Endometrial microvascular endothelial cells (primary cell): Measurements from ENCODE around the gene KDF1. TPM values are rescaled to one million over a fixed set of nuclear protein-coding genes. Genes with fewer than 3 reads are reported as not detected.
"Not testable (repeated sequence)": the region's sequence is repeated elsewhere in the genome, so short reads cannot be mapped to it uniquely, and the experiment has no call there.

Experiments used
- in situ Hi-C: cut with HindIII; loops from 2 replicates; pipeline ENCODE4 v1.10.0; 2017; ENCODE audit warnings: low sequenced_read_pairs, low pct_unique_long_range_greater_than_20kb; ENCODE audit errors: inconsistent ontology term
- total RNA-seq: library from RNA; depleted of rRNA; stranded (reverse); fragments of >200 nt; gene quantifications from one replicate; pipeline ENCODE4 v1.2.3, GENCODE V29; 2015; ENCODE audit errors: inconsistent ontology term

The KDF1 gene
- total RNA-seq, 1 donor from 2014 or later: not detected

- in situ Hi-C loops: no loop called here
These were observed 1.6 kb upstream of the KDF1 start for GRCh38 chr1:26961826-26962225.

- in situ Hi-C loops: no loop called here
These were observed 328 bp upstream of the KDF1 start for GRCh38 chr1:26960625-26960966.

DNA sequence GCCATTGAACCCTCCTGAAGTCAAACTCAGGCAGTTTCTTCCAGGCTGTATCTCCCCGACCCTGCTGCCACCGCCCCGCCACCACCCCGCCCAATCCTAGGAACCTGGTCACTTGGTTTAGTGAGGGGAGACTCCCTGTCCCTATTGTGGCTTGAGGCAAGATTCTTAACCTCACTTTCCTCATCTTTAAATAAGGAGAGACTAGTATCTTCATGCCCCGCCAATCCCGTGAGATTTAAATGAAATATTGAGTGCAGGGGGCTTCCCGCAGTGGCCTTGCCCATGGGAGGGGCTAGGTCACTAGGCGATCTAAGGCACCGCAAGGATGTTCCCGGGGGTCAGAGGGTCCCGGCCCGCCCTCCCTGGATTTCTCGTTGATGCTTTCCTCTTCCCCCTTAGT lies 998 bp downstream of the KDF1 start:
- in situ Hi-C loops: no loop called here

DNA sequence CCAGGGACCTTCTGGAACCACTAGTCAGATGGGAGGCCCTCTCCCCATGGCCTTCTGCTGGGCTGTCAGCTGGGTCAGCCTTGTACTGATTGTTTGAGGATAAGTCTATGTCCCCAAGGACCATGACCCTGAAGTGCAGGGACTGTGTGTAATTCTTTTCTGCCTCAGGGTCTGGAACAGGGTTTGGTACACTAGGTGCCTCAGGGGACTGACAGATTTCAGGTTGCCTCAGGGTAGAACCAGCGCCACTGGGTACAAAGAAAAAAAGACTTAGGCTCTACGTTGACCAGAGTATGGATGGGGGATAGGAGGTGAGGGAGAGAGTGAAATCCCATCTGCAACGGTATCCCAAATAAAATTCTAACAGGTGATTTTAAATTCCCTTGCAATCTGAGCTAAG lies 3.0 kb downstream of the KDF1 start:
- in situ Hi-C loops: no loop called here

DNA sequence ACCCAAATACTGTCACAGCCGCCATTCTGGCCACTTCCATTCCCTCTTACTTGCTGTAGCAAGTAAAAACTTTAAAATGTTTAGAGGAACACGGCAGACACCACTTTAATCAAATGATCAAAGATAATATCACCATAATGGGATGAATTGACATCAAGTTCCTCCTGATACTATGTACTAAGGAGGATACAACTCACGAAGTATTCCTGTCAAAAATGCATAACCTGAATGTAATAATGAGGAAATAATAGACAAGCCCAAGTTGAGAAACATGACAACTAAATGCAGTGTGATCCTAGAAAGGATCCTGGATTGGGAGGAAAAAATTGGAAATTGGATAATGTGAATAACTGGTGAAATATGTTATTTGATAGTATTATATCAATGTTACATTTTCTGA lies 3.9 kb downstream of the KDF1 start:
- in situ Hi-C loops: no loop called here

GRCh38 chr1:26953374-26953773 lies 6.9 kb downstream of the KDF1 start:
- in situ Hi-C loops: no loop called here

DNA sequence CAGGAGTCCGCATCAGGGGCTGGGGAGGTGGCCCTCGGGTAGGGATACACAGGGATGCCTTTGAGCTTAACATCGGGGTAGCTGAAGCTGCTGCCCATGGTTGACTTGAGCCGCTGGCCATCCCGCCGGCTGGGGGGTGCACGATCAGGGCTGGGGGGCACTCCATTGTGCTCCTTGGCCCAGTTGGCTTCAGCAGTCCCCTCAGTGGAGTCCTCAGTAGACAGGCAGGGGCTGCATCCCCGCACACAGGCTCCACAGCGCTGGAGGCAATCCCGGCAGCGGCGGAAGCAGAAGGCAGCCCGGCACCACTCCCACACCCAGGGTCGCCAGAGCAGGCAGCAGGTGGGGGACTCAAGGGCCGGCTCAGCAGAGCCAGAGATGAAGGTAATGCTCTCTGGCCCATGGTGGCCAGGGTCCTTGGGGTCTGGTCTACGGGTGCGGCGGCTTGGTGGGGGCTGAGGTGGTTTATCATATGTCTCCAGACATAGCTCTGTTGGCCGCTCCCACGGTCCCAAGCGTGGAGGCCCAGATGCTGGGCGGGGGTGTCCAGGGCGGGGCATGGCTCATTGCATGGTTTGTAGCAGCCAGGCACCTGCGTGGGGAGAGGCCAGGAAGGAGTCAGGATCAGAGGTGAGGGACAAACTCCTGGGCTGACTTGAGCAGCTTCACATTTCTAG lies 8.3 kb downstream of the KDF1 start:
- in situ Hi-C loops: no loop called here

DNA sequence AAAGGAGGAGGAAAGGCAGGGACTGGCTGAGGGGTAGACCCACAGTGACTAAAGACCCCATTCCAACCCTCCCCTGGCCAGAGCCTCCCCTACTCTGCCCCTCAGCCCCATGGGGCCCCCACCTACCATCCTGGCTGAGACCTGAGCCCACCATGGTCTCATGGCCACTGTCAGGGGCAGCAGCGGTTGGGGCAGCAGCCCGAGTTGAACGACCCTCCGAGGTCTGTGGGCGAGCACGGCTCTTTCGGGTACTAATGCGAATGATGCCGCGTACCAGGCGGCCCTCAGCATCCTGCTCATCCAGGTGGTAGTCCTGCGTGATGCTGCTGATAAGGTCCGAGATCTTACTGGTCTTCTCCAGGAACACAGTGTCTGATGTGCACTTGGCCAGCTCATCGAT lies 9.1 kb downstream of the KDF1 start:
- in situ Hi-C loops: no loop called here

DNA sequence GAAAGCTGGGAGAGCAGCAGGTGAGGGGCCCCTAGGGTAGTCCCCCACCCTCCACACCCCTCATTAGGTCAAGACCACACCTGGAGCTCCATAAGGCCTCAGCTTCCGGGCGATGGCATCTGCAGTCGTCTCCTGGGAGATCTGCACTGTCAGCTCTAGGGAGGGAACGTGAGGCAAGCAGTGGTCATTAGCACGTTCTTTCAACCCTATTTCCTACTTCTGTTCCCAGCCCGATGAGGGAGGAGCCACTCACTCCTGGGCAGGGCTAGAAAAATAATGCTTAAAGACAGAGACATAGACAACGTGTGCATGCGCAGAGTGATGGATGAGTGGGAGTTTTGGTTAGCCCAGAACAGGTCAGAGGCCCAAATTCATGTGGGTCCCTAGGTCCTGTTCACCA lies 9.7 kb downstream of the KDF1 start:
- in situ Hi-C loops: no loop called here

GRCh38 chr1:26949926-26950319 lies 10.3 kb downstream of the KDF1 start:
- in situ Hi-C loops: no loop called here

- in situ Hi-C loops: no loop called here
These were observed 10.9 kb downstream of the KDF1 start for GRCh38 chr1:26949266-26949925.

DNA sequence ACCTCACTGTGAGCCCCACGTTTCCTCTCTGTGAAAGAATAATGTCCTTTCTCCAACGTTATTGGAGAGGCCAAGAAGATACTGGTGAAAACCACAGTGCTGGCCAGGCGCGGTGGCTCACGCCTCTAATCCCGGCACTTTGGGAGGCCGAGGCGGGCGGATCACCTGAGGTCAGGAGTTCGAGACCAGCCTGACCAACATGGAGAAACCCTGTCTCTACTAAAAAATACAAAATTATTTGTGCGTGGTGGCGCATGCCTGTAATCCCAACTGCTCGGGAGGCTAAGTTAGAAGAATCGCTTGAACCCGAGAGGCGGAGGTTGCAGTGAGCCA lies 11.6 kb downstream of the KDF1 start:
- in situ Hi-C loops: not testable (repeated sequence)

- in situ Hi-C loops: no loop called here
These were observed 14.0 kb downstream of the KDF1 start for GRCh38 chr1:26946270-26946669.

DNA sequence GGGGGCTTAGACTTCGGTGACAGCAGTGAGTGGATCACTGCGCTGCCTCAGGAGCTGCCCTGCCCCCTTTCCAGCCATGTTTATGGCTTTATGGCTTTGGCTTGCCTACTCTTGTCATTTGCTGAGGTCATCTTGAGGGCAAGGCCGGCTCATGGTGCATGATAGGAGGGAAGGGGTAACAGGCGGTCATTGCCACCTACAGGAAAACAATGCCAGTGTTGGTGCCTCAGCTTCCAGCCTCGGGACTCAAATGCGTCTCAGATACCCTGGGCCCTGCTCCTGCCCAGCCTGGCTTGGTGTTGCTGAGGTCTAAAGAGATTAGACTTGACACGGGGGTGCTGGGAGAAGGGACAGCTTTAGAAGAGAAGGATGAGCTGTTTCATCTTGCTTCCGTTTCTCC lies 14.5 kb downstream of the KDF1 start:
- in situ Hi-C loops: no loop called here

GRCh38 chr1:26945138-26945537 lies 15.1 kb downstream of the KDF1 start:
- in situ Hi-C loops: no loop called here

GRCh38 chr1:26942656-26943055 lies 17.6 kb downstream of the KDF1 start:
- in situ Hi-C loops: no loop called here

DNA sequence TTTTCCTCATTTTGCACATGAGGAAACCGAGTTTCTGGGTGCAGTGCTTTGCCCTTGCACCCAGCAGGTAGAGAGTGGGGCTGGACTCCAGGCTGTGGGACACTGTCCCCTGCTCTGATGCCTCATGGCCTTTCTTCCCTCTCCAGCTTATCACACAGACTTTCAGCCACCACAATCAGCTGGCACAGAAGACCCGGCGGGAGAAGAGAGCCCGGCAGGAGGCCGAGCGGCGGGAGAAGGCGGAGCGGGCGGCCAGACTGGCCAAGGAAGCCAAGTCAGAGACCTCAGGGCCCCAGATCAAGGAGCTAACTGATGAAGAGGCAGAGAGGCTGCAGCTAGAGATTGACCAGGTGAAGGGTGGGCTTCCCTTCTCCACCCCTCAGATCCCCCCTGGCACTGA lies 19.0 kb downstream of the KDF1 start:
- in situ Hi-C loops: no loop called here

GRCh38 chr1:26938659-26939025 lies 21.6 kb downstream of the KDF1 start:
- in situ Hi-C loops: no loop called here

DNA sequence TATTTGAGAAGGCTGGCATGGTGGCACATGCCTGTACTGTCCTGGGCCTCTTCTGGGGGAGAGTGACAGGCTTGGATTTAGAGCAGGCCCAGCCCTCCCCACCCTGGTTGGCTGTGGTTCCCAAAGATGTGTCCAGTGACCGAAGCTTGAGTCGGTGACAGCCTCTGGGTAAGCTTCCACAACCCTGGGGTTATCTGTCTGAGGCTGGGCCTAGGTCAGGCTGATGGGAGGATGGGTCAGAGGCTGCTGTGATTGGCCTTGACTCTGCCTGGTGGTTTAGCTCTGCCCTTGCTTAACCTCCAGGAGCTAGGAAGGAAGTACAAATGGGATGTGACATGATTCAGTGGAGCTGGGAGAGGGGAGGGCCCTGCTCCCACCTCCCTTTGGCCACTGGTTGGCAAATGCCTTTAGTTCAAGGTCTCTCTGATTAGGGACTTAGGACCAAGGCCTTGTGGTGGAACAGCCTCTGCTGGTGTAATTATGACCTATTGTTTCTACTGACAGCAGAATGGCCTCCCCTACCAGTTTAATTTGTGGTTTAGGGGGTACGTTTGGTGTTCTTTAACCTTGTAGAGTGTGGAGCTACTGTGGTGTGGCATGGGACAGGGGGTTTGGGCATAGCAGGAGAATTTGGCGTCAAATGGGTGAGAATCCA lies 22.1 kb downstream of the KDF1 start:
- in situ Hi-C loops: no loop called here

DNA sequence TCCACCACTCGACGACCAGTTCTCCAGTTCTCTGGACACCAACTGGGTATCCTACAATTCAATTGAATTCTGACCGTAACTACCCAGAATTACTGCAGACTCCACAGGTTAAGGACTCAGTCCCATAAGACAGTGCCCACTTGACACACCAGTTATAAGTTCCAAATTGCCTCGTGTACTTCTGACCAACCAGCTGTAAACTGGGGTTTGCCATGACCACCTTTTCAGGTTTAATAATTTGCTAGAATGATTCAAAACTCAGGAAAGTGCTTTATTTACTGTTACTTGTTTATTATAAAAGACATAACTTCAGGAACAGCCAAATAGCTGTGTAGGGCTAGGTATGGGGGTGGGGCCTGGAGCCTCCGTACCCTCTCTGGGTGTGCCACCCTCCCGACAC lies 23.4 kb downstream of the KDF1 start:
- in situ Hi-C loops: no loop called here

DNA sequence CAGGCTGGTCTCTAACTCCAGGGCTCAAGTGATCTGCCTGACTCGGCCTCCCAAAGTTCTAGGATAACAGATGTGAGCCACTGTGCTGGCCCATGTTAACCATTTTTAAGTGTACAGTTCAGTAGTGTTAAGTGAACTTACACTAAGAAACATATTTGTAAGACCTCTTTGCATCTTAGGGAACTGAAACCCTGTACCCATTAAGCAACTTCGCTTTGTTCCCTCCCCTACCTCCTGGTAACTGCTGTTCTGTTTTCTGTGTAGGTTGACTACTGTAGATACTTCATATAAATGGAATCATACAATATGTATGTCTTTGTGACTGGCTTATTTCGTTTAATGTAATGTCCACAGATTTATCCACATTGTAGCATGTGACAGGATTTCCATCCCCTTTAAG lies 27.7 kb downstream of the KDF1 start:
- in situ Hi-C loops: no loop called here
